Stimulated activated CD8-positive, alpha-beta memory T cell treated with anti-CD3 and anti-CD28 coated beads, Interleukin-4, amount 100 ng/mL, for 48 hours (primary cell): ENCODE measurements around the gene ZBTB7B.

Source experiments
- DNase-seq: peaks from one replicate; pipeline ENCODE4 v3.0.0-alpha.2; 2020

Gene ZBTB7B

GRCh38 chr1:155018617-155019348 lies 16.2 kb downstream of the ZBTB7B start:
- DNase-seq: no peak

- no peak for DNase-seq
Measured at GRCh38 chr1:155019377-155020245, 17.0 kb downstream of the ZBTB7B start.

- DNase-seq: no peak
Measured at GRCh38 chr1:155022136-155022926, 19.7 kb downstream of the ZBTB7B start.

DNA sequence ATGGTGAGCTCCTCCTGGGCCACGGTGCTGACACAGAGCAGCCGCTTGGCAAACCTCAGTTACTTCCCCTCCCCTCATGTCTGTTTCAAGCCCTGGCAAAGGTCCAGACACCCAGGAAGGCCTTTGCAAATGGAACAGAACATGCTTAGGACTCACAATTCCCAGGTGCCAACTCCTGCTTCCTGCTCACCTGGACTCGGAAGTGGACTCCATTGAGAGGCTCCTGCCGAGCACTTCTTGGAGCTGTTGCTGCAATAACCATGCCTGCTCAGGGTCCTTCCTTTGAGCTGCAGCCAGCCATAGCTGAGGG lies 20.3 kb downstream of the ZBTB7B start:
- DNase-seq: no peak

DNA sequence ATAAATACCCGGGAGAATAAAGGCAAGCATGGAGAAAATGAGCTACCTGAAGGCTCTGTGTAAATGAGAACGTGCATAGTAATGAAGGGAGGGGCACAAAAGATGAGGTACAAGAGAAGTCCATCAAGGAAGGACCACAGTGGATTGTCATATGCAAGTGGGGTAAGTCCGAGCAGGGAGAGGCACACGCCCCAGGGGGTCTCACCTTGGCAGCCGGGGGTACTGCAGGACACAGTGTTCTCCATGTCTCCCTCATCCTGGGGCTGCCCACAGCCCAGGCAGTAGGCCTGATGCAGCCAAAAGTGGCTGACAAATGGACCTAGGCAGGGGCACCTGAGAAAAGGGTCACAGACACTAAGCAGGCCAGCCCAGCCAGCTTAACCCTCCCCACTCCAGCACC lies 21.0 kb downstream of the ZBTB7B start:
- DNase-seq: no peak

DNA sequence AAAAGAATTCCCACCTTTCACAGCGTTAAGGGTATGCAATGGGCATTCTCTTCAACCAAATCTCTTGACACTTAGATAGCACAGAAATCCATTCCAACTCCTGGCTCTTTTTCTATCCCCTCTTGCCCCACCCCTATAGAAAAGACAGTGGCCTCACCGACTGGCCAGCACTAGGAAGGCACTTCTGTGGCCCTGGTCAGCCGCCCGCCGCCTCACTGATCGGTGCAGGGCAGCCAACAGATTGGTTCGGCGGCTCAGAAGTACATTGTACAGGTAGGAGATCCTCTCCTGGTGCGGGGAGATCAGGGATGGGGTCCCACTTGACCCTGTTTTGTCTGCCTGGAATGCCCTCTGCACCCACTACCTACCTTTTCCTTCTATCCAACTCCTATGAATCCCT lies 21.7 kb downstream of the ZBTB7B start:
- DNase-seq: no peak

DNA sequence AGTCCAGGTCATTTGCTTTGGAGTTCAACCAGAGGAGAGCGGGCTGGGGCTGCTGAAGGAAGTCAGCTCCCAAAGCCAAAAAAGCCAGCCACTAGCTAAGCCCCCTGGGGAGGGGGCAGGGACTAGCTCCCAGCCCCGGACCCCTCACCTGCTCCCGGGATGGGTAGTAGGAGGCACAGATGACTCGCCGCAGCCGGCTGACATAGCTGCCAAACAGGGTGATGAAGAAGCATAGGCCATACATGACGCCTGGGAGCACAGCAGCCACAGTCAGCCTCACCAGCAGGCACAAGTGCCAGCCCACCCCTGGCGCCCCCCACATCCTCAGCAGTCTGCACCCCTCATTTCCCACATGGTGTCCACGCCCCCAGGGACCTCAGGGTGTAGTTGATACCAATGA lies 23.6 kb downstream of the ZBTB7B start:
- no peak for DNase-seq

GRCh38 chr1:155026588-155026987 lies 24.0 kb downstream of the ZBTB7B start:
- DNase-seq: no peak

DNA sequence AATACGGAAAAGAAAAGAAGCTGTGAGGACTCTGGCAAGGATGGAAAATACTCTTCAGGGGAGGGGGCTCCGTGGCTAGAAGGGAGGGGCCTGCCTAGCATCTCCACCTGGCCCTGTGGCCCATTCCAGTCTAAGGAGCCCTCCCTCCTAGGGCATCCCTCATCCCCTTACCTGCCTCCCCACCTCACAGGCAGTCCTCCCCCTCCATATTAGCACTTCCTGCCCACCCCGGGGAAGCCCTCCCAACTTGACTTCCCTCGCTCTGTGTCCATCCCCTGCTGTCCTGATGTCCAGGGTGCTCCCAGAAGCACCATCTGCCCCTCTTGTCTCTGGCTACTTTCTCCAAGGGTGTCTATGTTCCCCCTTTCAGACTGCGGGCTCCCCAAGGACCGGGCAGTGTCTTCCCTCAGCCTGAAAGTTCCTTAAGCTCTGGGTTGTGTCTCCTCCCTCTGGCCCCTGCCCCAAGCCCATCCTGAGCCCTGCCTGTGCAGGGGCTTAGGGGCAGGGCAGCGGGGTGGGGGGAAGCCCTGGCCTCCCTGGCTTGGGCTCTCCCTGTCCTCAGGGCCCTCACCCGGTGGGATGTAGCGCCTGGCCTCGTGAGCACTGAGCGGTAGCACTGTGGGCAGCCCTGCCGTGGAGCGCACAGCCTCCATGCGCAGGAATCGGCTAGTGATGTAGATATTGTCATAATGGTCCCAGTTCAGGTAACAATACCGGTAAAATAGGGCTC lies 27.1 kb downstream of the ZBTB7B start:
- DNase-seq: no peak

GRCh38 chr1:155030243-155030795 lies 27.7 kb downstream of the ZBTB7B start:
- no peak for DNase-seq

GRCh38 chr1:155030899-155031298 lies 28.3 kb downstream of the ZBTB7B start:
- no peak for DNase-seq

DNA sequence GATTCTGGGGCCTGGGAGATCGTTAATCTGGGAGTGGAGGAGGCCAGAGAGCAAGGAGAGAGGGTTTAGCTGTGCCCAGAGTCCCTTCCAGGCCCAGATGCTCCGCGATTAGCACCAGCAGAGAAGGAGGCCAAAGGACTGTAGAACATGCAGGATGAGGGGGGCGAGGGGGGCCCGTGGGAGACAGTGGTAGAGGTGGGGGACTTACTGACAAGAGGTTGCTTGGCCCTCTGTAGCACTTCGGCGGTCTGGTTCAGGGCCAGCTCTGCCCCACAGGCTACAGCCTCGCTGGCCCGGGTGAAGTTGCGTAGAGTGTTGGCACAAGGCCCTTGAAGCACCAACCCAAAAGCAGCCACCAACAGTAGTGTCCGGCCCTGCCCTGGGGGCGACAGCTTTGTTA lies 30.3 kb downstream of the ZBTB7B start:
- DNase-seq: no peak

GRCh38 chr1:155033524-155033923 lies 30.9 kb downstream of the ZBTB7B start, which contains the start of the genes DCST1 and DCST2:
DCST1 (plus strand) TSS chr1:155033824; CDS start chr1:155034037, 213 bp downstream.
DCST2 (minus strand) TSS chr1:155033781; CDS start chr1:155033701, 80 bp downstream.
- DNase-seq: no peak

DNA sequence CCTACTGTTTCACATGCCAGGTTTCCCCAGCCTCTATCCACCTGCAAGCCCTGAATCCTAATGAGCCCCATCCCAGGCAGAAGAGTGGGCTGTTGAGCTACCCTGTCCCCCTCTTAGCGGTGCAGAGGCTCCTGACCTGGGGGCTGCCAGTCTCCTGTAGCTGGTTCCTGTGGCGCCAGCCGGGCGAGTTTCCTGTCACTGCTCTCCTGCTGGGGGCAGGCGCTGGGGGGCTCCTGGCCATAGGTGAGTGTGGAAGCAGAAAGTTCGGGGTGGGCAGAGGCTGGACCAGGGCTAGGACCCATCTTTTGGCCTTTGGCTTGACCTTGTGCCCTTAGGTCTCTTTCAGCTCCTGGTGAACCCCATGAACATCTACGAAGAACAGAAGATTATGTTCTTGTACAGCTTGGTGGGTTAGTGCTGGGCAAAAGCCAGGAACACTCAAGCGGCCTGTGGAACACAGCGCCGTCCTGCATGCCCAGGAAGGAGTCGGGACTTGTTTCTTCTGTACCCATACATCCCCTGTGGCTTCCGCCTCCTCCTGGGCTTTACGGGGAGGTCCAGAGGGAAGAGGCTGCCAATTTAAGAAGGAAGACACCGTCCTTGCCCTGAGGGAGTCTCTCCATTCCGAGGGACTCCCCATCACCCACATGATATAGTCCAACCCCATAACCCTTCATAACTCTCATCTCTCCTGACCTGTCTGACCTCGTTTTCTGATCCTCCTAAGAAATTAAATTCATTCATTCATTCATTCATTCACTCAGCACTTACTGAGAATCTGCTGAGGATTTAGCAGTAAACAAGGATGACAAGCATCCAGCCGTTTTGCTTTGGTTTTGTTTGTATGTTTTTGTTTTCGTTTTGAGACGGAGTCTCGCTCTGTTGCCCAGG lies 32.0 kb downstream of the ZBTB7B start:
- no peak for DNase-seq

DNA sequence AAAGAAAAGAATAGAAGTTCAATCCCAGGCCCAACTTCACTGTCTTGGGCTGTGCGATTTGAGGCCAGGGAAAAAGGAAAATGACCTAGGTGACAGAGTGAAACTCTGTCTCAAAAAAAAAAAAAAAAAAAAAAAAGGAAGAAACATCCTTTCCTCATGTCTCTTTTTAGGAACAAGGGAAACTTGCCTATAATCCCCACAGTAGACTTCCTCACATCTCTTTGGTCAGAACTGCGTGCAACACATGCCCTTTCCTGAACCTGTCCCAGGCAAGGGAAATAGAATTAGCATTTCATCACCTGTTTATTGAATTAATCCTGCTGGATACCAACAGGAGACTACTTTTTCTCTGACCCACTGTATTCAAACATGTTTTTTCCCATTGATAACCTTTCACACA lies 33.3 kb downstream of the ZBTB7B start:
- no peak for DNase-seq

- DNase-seq: no peak
Measured at GRCh38 chr1:155037043-155037442, 34.4 kb downstream of the ZBTB7B start.

- no peak for DNase-seq
Measured at GRCh38 chr1:155037851-155038441, 35.3 kb downstream of the ZBTB7B start.

DNA sequence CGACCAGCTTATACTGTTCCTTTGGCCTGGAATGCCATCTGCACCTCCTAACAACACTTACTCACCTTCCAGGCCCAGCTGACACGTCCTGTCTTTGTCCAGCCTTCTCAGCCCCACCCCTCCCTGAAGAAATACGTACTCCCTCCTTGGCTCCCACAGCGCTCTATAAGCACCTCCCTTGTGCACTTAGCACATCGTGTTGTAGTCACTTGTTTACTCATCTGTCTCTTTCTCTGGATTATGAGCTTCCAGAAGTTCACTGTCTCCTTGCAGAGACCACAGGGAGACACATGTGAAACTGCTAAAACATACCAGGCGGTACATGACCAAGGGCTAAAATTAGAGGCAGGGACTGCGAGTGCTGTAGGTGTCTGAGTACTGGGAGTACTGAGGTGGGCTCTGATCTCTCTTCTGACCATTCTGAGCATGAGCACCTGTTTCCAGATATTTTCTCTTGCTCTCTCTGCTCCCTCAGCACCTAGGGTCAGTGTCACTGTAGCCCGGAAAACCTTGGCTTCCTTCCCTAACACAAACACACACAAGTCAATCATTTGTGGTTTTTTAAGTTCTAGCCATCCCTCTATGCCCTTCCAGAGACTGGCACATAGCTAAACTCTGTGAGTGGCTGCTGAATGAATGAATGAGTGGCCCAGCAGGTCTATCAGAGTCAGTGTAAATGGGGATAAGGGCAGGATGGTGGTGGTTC lies 36.2 kb downstream of the ZBTB7B start:
- no peak for DNase-seq

DNA sequence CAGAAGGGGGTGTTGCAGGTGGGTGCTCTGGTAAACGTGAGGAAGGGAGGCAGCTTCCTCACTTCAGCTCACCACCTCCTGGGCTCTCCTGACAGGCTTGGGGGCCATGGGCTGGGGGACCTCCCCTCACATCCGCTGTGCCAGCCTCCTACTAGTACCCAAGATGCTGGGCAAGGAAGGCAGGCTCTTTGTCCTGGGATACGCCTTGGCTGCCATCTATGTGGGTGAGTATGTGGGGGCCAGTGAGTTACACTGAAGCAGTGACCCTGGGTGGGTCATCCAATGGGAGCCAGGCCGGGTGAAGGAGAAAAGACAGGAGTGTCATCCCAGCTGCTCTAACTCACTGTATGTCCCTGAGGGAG lies 36.7 kb downstream of the ZBTB7B start:
- DNase-seq: no peak

DNA sequence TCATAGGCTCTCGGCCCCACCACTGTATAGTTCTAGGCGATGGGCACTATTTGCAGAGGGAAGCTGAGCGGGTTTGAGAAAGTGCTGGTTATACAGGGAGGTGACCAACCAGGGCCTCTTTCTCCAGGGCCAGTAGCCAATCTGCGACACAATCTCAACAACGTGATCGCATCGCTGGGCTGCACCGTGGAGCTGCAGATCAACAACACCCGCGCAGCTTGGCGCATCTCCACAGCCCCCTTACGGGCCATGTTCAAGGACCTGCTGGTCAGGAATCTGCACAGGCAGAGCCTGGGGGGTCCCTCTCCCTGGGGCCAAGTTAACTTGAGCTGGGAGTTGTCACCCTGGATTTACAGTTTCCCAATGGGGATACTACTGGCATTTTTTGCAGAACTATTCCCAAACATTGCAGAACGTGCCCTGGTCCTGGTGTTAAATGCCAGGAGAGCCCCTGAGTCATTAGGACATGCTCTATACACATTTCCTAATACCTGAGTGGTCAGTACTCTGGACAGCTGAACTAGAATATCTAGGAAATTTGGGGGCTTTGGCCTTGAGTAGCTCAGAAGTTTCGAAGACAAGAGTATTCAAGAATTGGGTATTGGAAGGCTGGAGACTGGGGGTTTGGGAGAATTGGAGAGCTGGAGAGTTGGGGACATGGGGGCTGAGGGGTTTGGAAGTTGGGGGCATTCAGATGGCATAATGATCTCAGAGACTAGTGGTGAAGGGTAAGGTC lies 37.9 kb downstream of the ZBTB7B start:
- DNase-seq: no peak
